ENCODE results near the gene BACH2.

DNA sequence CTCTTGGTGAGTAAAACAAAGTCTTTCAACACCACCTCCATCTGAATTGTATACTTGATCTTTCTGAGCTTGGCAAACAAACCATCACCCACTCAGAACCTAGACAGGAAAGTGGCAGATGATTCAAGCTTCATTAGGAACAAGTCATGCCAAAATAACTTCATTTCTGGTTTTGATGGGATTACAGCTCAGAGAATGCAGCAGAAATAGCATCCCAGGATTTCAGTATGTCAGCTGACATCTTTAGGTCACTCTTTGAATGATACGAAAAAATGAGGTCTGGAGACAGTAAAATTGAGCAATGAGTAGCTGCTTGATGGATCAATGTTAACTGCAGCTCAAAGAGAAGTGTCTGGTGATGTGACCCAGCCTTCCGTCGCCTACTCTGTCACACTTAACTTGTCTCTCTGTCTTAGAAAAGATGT, 310.0 kb downstream of the BACH2 start:
- TF ChIP-seq EZH2phosphoT487 (IDR thresholded peaks at IDR 0.05; ENCODE audit: borderline replicate concordance, low read length) = no peak
- TF ChIP-seq, protein P1, sequence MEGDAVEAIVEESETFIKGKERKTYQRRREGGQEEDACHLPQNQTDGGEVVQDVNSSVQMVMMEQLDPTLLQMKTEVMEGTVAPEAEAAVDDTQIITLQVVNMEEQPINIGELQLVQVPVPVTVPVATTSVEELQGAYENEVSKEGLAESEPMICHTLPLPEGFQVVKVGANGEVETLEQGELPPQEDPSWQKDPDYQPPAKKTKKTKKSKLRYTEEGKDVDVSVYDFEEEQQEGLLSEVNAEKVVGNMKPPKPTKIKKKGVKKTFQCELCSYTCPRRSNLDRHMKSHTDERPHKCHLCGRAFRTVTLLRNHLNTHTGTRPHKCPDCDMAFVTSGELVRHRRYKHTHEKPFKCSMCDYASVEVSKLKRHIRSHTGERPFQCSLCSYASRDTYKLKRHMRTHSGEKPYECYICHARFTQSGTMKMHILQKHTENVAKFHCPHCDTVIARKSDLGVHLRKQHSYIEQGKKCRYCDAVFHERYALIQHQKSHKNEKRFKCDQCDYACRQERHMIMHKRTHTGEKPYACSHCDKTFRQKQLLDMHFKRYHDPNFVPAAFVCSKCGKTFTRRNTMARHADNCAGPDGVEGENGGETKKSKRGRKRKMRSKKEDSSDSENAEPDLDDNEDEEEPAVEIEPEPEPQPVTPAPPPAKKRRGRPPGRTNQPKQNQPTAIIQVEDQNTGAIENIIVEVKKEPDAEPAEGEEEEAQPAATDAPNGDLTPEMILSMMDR (IDR thresholded peaks at IDR 0.05; ENCODE audit: low read depth, low read length, poor library complexity, severe bottlenecking) = no peak
